Activated CD4-positive, alpha-beta T cell treated with anti-CD3 and anti-CD28 coated beads for 36 hours (primary cell): ENCODE results near the gene RFFL. TPM values are rescaled to one million over a fixed set of nuclear protein-coding genes. Genes with fewer than 3 reads are reported as not detected.
A peak's percentile ranks its signal among the peaks of the same experiment; 100 is the strongest.

ENCODE experiments used
- ATAC-seq: fragments of 200-7000 bp; cut with Tn5 transposase; one replicate; pipeline ENCODE4 v1.10.0; 2021; ENCODE audit warnings: mild to moderate bottlenecking, moderate library complexity
- CTCF ChIA-PET: fragments of 350-600 bp; sonication (Branson Sonifier 250); formaldehyde crosslinking; loops from one replicate; lab custom pipeline; 2021; ENCODE audit warnings: antibody characterized with exemption; lab: Charles Lee
- POLR2A ChIA-PET: fragments of 350-600 bp; sonication (Branson Sonifier 250); formaldehyde crosslinking; loops from one replicate; lab custom pipeline; 2021; ENCODE audit warnings: antibody characterized with exemption, inconsistent platforms; lab: Charles Lee
- DNase-seq: peaks from one replicate; pipeline ENCODE4 v3.0.0-alpha.2; 2020
- H3K27ac Mint-ChIP-seq: one replicate; pipeline ENCODE4 v1.8.0; 2021; ENCODE audit warnings: mixed read lengths
- H3K27me3 Mint-ChIP-seq: one replicate; pipeline ENCODE4 v1.8.0; 2021; ENCODE audit warnings: mixed read lengths
- H3K36me3 Mint-ChIP-seq: one replicate; pipeline ENCODE4 v1.8.0; 2021; ENCODE audit warnings: low read depth, mixed read lengths
- H3K4me1 Mint-ChIP-seq: one replicate; pipeline ENCODE4 v1.8.0; 2021; ENCODE audit warnings: mixed read lengths
- H3K4me3 Mint-ChIP-seq: one replicate; pipeline ENCODE4 v1.8.0; 2021; ENCODE audit warnings: mild to moderate bottlenecking, moderate library complexity, mixed read lengths
- H3K9me3 Mint-ChIP-seq: one replicate; pipeline ENCODE4 v1.8.0; 2021; ENCODE audit warnings: low read depth, mixed read lengths
- intact Hi-C, 2 experiments: fragments of 100-400 bp; cut with DNase I in 1 of 2; cut with micrococcal nuclease in 1 of 2; formaldehyde crosslinking; loops; one replicate each; pipeline versions ENCODE4 v1.14.2 to v1.15.1; 2022 to 2024; cut with DNase I, micrococcal nuclease
- total RNA-seq, 2 experiments: library from RNA; stranded (reverse); gene quantifications; one replicate each; pipeline ENCODE4 v1.2.3, GENCODE V29; 2021

RFFL gene
- total RNA-seq, 2 experiments from 2014 or later = 19.2 to 22.9 TPM

DNA sequence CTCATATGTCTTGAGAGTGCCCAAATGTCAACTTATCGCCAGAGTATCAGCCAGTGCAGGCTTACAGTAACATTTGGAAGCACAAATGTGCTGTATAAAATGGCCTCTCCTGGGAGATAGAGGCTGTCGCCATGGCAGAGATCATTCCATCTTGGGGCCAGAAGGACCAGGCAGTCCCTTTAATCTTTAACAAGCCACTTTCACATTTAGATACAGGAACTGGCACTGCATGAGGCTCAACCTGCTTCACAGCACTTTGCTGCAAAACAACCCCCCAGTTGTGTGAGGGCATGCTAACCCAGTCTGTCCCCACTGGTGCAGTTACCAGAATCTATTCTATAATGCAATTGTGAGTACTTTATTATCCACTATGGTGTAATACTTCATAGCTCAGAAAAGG, 4.7 kb upstream of the RFFL start:
- no peak overlapping the region for H3K4me3 Mint-ChIP-seq
- POLR2A ChIA-PET = no interaction called here
- H3K36me3 Mint-ChIP-seq = peaks cover 23% of the 10 kb centered on the region
- H3K4me1 Mint-ChIP-seq = peaks cover 71% of the 10 kb centered on the region
- no peak overlapping the region for H3K27ac Mint-ChIP-seq
- H3K9me3 Mint-ChIP-seq = no peaks in the 10 kb centered on the region
- ATAC-seq (no peak), DNase-seq (no peak)
- CTCF ChIA-PET = interaction anchor here (0.8 to 1.5 kb wide), 4 partner anchors 11 to 47 kb away, joined by 3 to 4 read pairs (median 4); no protein-coding TSS in a partner anchor
- H3K27me3 Mint-ChIP-seq = no peaks in the 10 kb centered on the region
- intact Hi-C loops = loop anchor here in 1 of 2 experiments (2.0 kb wide), 1 partner anchor 15 kb away; no protein-coding TSS in a partner anchor

DNA sequence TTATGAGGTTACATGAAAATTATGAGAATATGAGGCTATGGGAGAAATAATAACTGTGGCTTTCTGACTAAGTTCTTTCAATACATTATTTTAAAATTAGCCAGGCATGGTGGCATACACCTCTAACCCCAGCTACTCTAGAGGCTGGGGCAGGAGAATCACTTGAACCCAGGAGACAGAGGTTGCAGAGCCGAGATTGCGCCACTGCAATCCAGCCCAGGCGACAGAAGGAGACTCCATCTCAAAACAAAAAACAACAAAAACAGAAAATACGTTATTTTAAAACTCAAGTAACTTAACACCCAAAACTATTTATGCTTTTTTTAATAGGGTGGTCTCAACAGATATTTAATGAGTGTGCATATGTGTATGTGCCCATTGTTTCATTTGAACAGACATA, 2.4 kb upstream of the RFFL start:
- H3K4me1 Mint-ChIP-seq = peaks cover 69% of the 10 kb centered on the region
- DNase-seq (no peak), ATAC-seq (no peak)
- intact Hi-C loops = no loop called here
- ChIA-PET CTCF (interaction anchor here (1.1 to 4.0 kb wide), 3 partner anchors 14 to 21 kb away, joined by 4 to 21 read pairs (median 4); no protein-coding TSS in a partner anchor), POLR2A (interaction anchor here (0.6 kb wide), 1 partner anchor 148 kb away, joined by 3 read pairs; no protein-coding TSS in a partner anchor)
- peaks cover 27% of the 10 kb centered on the region for H3K36me3 Mint-ChIP-seq
- H3K4me3 Mint-ChIP-seq = no peak overlapping the region
- no peak overlapping the region for H3K27ac Mint-ChIP-seq
- no peaks in the 10 kb centered on the region for H3K27me3 Mint-ChIP-seq
- no peaks in the 10 kb centered on the region for H3K9me3 Mint-ChIP-seq

DNA sequence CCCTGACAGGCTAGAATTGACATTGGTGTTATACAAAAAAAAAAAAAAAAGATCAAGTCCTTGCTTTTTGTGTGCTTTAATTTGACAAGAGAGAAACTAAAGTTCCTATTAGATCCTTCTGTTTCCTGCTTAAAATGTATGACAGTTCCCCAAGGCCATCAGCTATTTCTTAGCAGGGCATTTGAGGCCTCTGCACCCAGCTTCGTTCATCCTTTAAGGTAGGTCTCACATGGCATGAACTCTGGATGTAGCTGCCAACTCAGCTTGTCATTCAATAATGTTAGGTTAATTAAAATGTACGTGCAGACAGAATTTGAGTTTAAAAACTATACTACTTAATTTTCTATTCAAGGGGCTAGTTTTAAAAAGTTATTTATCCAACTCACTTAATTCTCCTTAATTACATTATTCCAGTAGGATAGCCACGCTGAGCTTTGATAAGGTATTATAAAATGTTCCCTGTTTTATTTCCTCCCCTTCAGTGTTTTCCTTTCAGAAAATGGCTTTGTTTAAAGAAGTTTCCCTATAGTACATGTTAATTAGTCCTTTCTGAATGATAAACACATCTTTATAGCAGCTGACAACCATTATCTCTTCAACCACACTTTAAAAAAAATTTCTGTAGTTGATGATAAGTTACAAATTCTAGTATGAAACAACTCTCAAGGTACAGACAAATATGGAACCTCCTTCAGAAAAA, 1.2 kb upstream of the RFFL start:
- Mint-ChIP-seq H3K36me3 (peaks cover 28% of the 10 kb centered on the region), H3K27ac (peak overlapping the region; percentile 72), H3K9me3 (no peaks in the 10 kb centered on the region), H3K4me1 (peaks cover 70% of the 10 kb centered on the region), H3K4me3 (no peak overlapping the region), H3K27me3 (no peaks in the 10 kb centered on the region)
- ChIA-PET POLR2A (interaction anchor here (1.4 to 2.5 kb wide), 5 partner anchors 8 to 42 kb away, joined by 5 to 19 read pairs (median 9); no protein-coding TSS in a partner anchor), CTCF (interaction anchor here (0.6 to 4.0 kb wide), 14 partner anchors 8 to 74 kb away, joined by 3 to 21 read pairs (median 5); no protein-coding TSS in a partner anchor)
- ATAC-seq (no peak), DNase-seq (no peak)
- intact Hi-C loops = loop anchor here in 1 of 2 experiments (5.0 kb wide), 1 partner anchor 682 kb away; no protein-coding TSS in a partner anchor

DNA sequence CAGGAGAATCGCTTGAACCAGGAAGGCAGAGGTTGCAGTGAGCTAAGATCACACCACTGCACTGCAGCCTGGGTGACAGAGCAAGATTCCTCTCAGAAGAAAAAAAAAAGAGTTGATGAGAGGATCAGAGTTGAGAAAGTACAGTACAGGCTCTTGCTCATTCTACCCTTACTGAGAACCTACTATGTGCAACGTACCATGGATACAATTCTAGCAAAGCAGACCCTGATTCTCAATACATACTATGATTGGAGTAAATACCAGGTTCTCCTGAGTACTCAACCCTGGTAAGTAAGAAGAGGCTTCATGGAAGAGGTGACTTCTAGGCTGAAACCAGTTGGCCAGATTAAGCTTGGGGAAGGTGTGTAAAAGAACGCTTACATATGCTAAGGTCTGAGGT, 1.2 kb downstream of the RFFL start:
- H3K36me3 Mint-ChIP-seq = peaks cover 32% of the 10 kb centered on the region
- intact Hi-C loops = loop anchor here in 1 of 2 experiments (5.0 kb wide), 1 partner anchor 680 kb away; no protein-coding TSS in a partner anchor

DNA sequence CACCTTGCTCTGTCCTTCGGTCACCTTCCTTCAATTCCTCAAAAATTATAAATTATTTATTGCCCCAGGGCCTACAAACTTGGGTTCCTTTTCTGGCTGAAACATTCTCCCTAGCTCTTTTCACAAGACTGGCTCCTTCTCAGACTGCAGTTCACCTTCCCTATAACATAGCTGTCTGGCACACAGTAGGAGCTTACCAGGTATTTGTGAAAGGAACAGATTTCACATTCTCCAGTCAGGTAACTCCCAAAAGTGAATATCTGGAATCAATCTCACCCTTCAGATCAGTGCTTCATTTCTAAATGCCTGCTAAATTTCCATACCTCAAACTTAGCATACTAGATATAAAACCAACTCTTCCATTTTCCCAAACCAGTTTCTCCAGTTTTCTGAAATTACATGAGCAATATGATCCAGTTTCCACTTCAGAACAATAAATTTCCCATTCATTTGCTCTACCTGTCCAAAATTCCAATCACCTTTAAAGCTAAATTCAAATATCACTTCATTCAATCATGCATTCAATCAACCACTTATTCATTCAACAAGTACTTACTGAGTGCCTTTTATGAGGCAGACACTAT, 6.1 kb downstream of the RFFL start:
- Mint-ChIP-seq H3K27me3 (no peaks in the 10 kb centered on the region), H3K4me1 (peaks cover 58% of the 10 kb centered on the region), H3K4me3 (no peak overlapping the region), H3K9me3 (no peaks in the 10 kb centered on the region), H3K27ac (peak overlapping the region; percentile 48), H3K36me3 (peaks cover 33% of the 10 kb centered on the region)
- ChIA-PET CTCF (interaction anchor here (0.7 to 1.6 kb wide), 2 partner anchors 11 to 954 kb away, joined by 3 to 5 read pairs; no protein-coding TSS in a partner anchor), POLR2A (no interaction called here)
- ATAC-seq = no peak
- intact Hi-C loops = no loop called here
- DNase-seq = no peak

More for the DNA sequence above, 1.2 kb downstream of the RFFL start:
- DNase-seq (no peak), ATAC-seq (no peak)
- Mint-ChIP-seq H3K4me3 (peak overlapping the region; percentile 12), H3K27ac (peak overlapping the region; percentile 80), H3K4me1 (peaks cover 61% of the 10 kb centered on the region), H3K27me3 (no peaks in the 10 kb centered on the region), H3K9me3 (no peaks in the 10 kb centered on the region)
- CTCF ChIA-PET = interaction anchor here (1.3 to 3.3 kb wide), 4 partner anchors 16 to 37 kb away, joined by 3 to 19 read pairs (median 12); no protein-coding TSS in a partner anchor
- POLR2A ChIA-PET = interaction anchor here (2.3 kb wide), 1 partner anchor 15 kb away, joined by 19 read pairs; no protein-coding TSS in a partner anchor

DNA sequence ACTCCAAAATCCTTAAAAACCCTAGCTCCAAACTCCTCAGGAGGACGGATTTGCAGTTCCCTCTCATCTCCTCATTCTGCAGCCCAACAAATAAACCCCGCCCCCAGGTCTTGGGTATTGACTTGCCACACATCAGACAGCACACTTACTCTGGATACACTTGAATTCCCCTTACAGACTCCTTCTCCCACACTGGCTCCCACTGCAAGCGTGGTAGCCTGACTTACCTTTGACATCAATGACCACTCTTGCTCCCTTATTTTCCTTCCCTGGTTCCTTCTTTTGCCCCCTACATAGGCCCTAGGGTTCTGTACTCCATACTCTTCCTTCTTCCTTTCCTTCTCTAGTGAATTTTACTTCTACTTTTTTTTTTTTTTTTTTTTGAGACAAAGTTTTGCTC, 7.5 kb downstream of the RFFL start:
- H3K27ac Mint-ChIP-seq = no peak overlapping the region
- no peaks in the 10 kb centered on the region for H3K9me3 Mint-ChIP-seq
- CTCF ChIA-PET = no interaction called here
- H3K27me3 Mint-ChIP-seq = no peaks in the 10 kb centered on the region
- H3K36me3 Mint-ChIP-seq = peaks cover 23% of the 10 kb centered on the region
- intact Hi-C loops = no loop called here
- POLR2A ChIA-PET = no interaction called here
- H3K4me1 Mint-ChIP-seq = peaks cover 64% of the 10 kb centered on the region
- ATAC-seq = no peak
- DNase-seq = no peak
- H3K4me3 Mint-ChIP-seq = no peak overlapping the region

DNA sequence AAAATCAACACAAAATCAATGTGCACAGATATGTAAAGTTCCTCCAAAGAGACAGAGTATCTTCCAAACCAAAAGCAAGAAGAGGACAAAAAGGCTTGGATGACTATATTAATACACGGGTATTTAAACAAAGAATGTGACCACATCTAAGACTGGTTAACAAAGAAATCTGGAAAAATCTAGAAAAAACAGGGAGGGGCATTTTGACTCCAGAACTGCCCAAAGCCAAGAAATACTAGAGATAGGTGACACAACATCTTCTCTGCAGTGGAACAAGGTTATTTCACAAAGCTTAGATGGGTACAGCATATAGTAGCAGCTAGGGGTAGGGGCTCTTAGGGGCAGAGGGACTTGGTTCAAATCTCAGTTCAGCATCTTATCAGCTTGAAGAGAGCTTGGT, 10.3 kb downstream of the RFFL start:
- POLR2A ChIA-PET = interaction anchor here (0.9 to 1.1 kb wide), 2 partner anchors 10 to 78 kb away, joined by 3 to 4 read pairs; partner anchors contain the start of gene RFFL
- CTCF ChIA-PET = interaction anchor here (0.6 to 1.5 kb wide), 3 partner anchors 11 to 134 kb away, joined by 3 to 5 read pairs (median 3); partner anchors contain the start of gene RFFL
- Mint-ChIP-seq H3K4me3 (no peak overlapping the region), H3K36me3 (peaks cover 9% of the 10 kb centered on the region), H3K9me3 (no peaks in the 10 kb centered on the region), H3K4me1 (peaks cover 79% of the 10 kb centered on the region), H3K27ac (peak overlapping the region; percentile 78), H3K27me3 (no peaks in the 10 kb centered on the region)
- intact Hi-C loops = no loop called here
- no peak for DNase-seq
- no peak for ATAC-seq

DNA sequence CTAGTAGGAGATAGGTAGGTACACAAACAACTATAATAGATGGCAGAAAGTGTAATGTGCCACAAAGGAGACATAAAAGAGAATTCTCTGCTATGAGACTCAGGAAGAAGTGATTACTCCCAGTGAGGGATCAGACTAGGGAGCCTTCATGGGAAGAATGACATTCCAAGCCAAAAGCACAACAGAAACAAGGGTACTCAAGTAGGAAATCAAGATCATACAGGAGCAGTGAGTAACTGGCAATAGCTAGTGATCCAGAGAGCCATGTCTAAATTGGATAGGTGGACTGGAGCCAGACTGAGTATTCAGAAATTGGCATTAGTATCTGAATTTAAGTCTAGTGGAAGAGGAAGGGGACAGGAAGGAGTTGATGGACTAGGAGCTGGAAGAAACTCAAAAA, 10.7 kb downstream of the RFFL start:
- ChIA-PET POLR2A (interaction anchor here (1.1 kb wide), 1 partner anchor 78 kb away, joined by 4 read pairs; no protein-coding TSS in a partner anchor), CTCF (interaction anchor here (1.1 to 1.3 kb wide), 2 partner anchors 11 to 17 kb away, joined by 3 read pairs; partner anchors contain the start of gene RFFL)
- no peak overlapping the region for H3K4me3 Mint-ChIP-seq
- H3K4me1 Mint-ChIP-seq = peaks cover 77% of the 10 kb centered on the region
- H3K27ac Mint-ChIP-seq = peak overlapping the region; percentile 78
- no peaks in the 10 kb centered on the region for H3K9me3 Mint-ChIP-seq
- peaks cover 9% of the 10 kb centered on the region for H3K36me3 Mint-ChIP-seq
- DNase-seq = no peak
- intact Hi-C loops = no loop called here
- no peak for ATAC-seq
- H3K27me3 Mint-ChIP-seq = no peaks in the 10 kb centered on the region

DNA sequence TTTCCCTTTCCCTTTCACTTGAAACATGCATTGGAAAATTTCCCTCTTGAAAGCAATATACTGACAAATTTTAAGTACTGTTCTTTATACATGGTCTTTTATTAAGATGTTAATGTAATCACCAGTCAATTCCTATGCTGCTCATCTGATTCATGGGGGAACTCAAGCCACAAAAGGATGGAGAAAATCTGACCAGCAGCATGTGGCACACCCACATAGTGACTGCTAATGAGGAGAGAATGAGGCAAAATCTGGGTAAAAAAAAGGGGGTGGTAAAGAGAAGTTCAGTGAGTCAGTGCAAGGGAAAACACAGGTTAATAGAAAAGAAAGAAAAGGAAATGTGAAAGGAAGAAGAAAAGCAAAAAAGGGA, 11.3 kb downstream of the RFFL start:
- Mint-ChIP-seq H3K9me3 (no peaks in the 10 kb centered on the region), H3K4me3 (peak overlapping the region; percentile 11), H3K4me1 (peaks cover 77% of the 10 kb centered on the region), H3K27me3 (no peaks in the 10 kb centered on the region), H3K27ac (peak overlapping the region; percentile 78), H3K36me3 (peaks cover 9% of the 10 kb centered on the region)
- ChIA-PET CTCF (interaction anchor here (0.6 to 1.1 kb wide), 2 partner anchors 11 to 38 kb away, joined by 3 read pairs; partner anchors contain the start of gene RFFL), POLR2A (no interaction called here)
- DNase-seq (no peak), ATAC-seq (peak; percentile 6)
- intact Hi-C loops = no loop called here

DNA sequence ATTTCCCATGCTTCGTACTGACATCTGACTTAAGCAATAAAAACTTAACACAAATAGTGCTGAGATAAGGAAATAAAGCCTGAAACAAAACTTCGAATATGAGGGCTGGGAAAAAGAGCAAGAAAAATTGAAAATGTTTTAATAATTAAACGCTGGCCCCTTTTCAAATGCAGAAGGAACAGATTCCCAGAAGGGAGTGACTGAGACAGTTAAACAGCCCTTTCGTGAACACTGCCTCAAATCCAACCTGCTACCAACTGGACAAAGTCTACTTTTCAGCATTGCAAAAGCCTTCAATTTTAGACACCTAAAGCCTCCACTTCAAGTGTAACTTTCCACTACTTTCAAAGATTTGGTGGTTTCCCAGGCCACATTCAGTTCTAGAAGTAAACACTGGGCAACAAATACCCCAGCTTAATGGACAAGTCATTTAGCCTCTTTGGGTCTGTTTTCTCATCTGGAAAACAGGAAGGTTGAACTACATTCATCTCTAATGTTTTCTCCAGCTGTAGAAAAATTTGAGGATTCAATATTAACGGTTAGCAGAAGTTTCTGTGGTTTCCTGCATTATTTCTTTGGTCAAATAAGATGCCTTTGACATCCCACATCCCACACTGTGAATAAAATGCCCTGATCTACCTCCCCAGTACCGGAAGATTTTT, 11.8 kb downstream of the RFFL start:
- peak; percentile 16 for ATAC-seq
- Mint-ChIP-seq H3K27ac (peak overlapping the region; percentile 78), H3K9me3 (no peaks in the 10 kb centered on the region), H3K4me3 (peak overlapping the region; percentile 40), H3K4me1 (peaks cover 81% of the 10 kb centered on the region), H3K36me3 (peaks cover 9% of the 10 kb centered on the region), H3K27me3 (no peaks in the 10 kb centered on the region)
- no peak for DNase-seq
- ChIA-PET POLR2A (interaction anchor here (1.0 kb wide), 1 partner anchor 38 kb away, joined by 4 read pairs; no protein-coding TSS in a partner anchor), CTCF (interaction anchor here (0.6 to 1.1 kb wide), 3 partner anchors 12 to 38 kb away, joined by 3 read pairs; partner anchors contain the start of gene RFFL)
- intact Hi-C loops = loop anchor here (1.0 kb wide), 1 partner anchor 12 kb away; the partner anchor contains the start of gene RFFL (in 2 of the 2)
